ENCODE data around the gene UBR7.

- TF ChIP-seq POLR2A (IDR thresholded peaks at IDR 0.05; ENCODE audit: low read depth, low read length) (no peak), POU2F2 (IDR thresholded peaks at IDR 0.05; ENCODE audit: low read depth, low read length) (no peak), POLR2AphosphoS5 (IDR thresholded peaks at IDR 0.05; ENCODE audit: low read depth, low read length) (no peak), TAF1 (IDR thresholded peaks at IDR 0.05; ENCODE audit: low read depth, low read length) (no peak)
Observed at GRCh38 chr14:93240678-93241000, 33.6 kb downstream of the UBR7 start.
